PC-9 (cell line): ENCODE results near the gene IFNL1. TPM values are rescaled to one million over a fixed set of nuclear protein-coding genes. Genes with fewer than 3 reads are reported as not detected.

ENCODE experiments used
- BruUV-seq: library from RNA; stranded (reverse); fragments of 400-500 nt; replicated peaks from 2 replicates; lab custom pipeline; 2021; lab: Mats Ljungman, UMichigan
- CTCF ChIA-PET: fragments of 300-600 bp; sonication (Branson Sonifier 250); formaldehyde crosslinking; loops from one replicate; lab custom pipeline; 2022; ENCODE audit warnings: antibody characterized with exemption; lab: Charles Lee
- POLR2A ChIA-PET: fragments of 300-600 bp; sonication (Branson Sonifier 250); formaldehyde crosslinking; loops from one replicate; lab custom pipeline; 2022; ENCODE audit warnings: antibody characterized with exemption; ENCODE audit not compliant: unreplicated experiment; lab: Charles Lee
- DNase-seq, 2 experiments: peaks; one replicate each; pipeline versions ENCODE4 v3.0.0 to v3.0.0-alpha.2; 2015 to 2022; ENCODE audit warnings: mixed read lengths in 1 of 2
- H2AFZ ChIP-seq: fragments of 200-600 bp; sonication (generic); 2 replicates; pipeline ENCODE4 v1.8.1; 2017; ENCODE audit warnings: antibody characterized with exemption
- H3F3A ChIP-seq: fragments of 200-600 bp; sonication (generic); 2 replicates; pipeline ENCODE4 v1.8.1; 2017; ENCODE audit warnings: antibody characterized with exemption, mild to moderate bottlenecking, low read depth; ENCODE audit not compliant: insufficient read depth
- H3K27ac ChIP-seq: fragments of 200-600 bp; sonication (generic); 2 replicates; pipeline ENCODE4 v1.6.1; 2016; ENCODE audit warnings: mixed run types
- H3K27me3 ChIP-seq: fragments of 200-600 bp; sonication (generic); 2 replicates; pipeline ENCODE4 v1.6.1; 2016; ENCODE audit warnings: low read depth, mixed run types; ENCODE audit not compliant: insufficient read depth
- H3K36me3 ChIP-seq: fragments of 200-600 bp; sonication (generic); 2 replicates; pipeline ENCODE4 v1.6.1; 2016; ENCODE audit warnings: low read depth, mixed run types
- H3K4me1 ChIP-seq: fragments of 200-600 bp; sonication (generic); replicated peaks from 2 replicates; pipeline ENCODE4 v1.6.1; 2016; ENCODE audit warnings: mixed run types; ENCODE audit not compliant: insufficient read depth
- H3K4me2 ChIP-seq: fragments of 200-600 bp; sonication (generic); 2 replicates; pipeline ENCODE4 v1.6.1; 2017; ENCODE audit warnings: mixed run types
- H3K4me3 ChIP-seq: fragments of 200-600 bp; sonication (generic); 2 replicates; pipeline ENCODE4 v1.6.1; 2016; ENCODE audit warnings: mixed run types
- H3K79me2 ChIP-seq: fragments of 200-600 bp; sonication (generic); 2 replicates; pipeline ENCODE4 v1.6.1; 2017; ENCODE audit warnings: low read depth, mixed run types
- H3K9me2 ChIP-seq: fragments of 200-600 bp; sonication (generic); 2 replicates; pipeline ENCODE4 v1.8.1; 2017; ENCODE audit warnings: mild to moderate bottlenecking; ENCODE audit not compliant: insufficient read depth
- H3K9me3 ChIP-seq: fragments of 200-600 bp; sonication (generic); 2 replicates; pipeline ENCODE4 v1.8.1; 2016; ENCODE audit warnings: low read depth; ENCODE audit not compliant: insufficient read depth
- H4K20me1 ChIP-seq: fragments of 200-600 bp; sonication (generic); 2 replicates; pipeline ENCODE4 v1.8.1; 2017; ENCODE audit not compliant: insufficient read depth
- EZH2 ChIP-seq: fragments of 200-600 bp; sonication (generic); IDR thresholded peaks from 2 replicates; pipeline ENCODE4 v1.8.0; 2017; ENCODE audit warnings: antibody characterized with exemption, low read depth
- intact Hi-C: fragments of 100-400 bp; cut with micrococcal nuclease; formaldehyde crosslinking; loops from one replicate; pipeline ENCODE4 v1.10.0; 2022; ENCODE audit not compliant: unreplicated experiment
- total RNA-seq: library from RNA; stranded (reverse); gene quantifications from 2 replicates; pipeline ENCODE4 v1.2.3, GENCODE V29; 2021
- TF ChIP-seq, protein P1 (sequence below): fragments of 200-600 bp; sonication (generic); conservative IDR thresholded peaks from 2 replicates; pipeline ENCODE4 v1.6.1; 2017; ENCODE audit warnings: mixed run types, antibody characterized with exemption, mild to moderate bottlenecking, moderate library complexity

Gene IFNL1
- total RNA-seq, 1 experiment from 2014 or later = not detected

DNA sequence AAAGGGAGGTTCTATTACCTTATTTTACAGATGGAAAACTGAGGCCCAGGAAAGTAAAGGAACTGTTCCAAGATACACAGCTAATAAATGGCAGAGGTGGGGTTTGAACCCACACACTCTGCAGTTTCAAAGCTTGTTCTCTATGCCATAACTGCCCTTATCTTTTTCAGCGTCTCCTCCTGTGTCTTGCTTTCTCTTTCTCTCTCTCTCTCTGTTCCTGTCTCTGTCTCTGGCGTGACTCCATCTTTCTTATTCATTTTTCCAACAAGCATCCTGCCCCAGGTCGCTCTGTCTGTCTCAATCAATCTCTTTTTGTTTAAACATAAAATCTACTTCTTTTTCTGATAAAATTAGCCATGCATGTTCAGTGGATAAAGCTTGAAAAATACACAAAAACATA is 44.4 kb upstream of the IFNL1 start:
- no peak for DNase-seq
- POLR2A ChIA-PET = no interaction called here
- H3K9me2 ChIP-seq = no peaks in the 10 kb centered on the region
- H3K4me2 ChIP-seq = no peak overlapping the region
- no peak overlapping the region for H2AFZ ChIP-seq
- H3F3A ChIP-seq = no peaks in the 10 kb centered on the region
- H3K27me3 ChIP-seq = peaks cover 11% of the 10 kb centered on the region; the same call in 1 of the 2 replicates
- H3K9me3 ChIP-seq = no peaks in the 10 kb centered on the region
- no peaks in the 10 kb centered on the region for H4K20me1 ChIP-seq
- BruUV-seq = no TSS peak
- no peaks in the 10 kb centered on the region for H3K4me1 ChIP-seq
- no peaks in the 10 kb centered on the region for H3K36me3 ChIP-seq
- TF ChIP-seq EZH2 = no peak
- TF ChIP-seq, protein P1, sequence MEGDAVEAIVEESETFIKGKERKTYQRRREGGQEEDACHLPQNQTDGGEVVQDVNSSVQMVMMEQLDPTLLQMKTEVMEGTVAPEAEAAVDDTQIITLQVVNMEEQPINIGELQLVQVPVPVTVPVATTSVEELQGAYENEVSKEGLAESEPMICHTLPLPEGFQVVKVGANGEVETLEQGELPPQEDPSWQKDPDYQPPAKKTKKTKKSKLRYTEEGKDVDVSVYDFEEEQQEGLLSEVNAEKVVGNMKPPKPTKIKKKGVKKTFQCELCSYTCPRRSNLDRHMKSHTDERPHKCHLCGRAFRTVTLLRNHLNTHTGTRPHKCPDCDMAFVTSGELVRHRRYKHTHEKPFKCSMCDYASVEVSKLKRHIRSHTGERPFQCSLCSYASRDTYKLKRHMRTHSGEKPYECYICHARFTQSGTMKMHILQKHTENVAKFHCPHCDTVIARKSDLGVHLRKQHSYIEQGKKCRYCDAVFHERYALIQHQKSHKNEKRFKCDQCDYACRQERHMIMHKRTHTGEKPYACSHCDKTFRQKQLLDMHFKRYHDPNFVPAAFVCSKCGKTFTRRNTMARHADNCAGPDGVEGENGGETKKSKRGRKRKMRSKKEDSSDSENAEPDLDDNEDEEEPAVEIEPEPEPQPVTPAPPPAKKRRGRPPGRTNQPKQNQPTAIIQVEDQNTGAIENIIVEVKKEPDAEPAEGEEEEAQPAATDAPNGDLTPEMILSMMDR = no peak
- no peak overlapping the region for H3K27ac ChIP-seq
- H3K79me2 ChIP-seq = no peaks in the 10 kb centered on the region
- no peak overlapping the region for H3K4me3 ChIP-seq
- intact Hi-C loops = no loop called here
- CTCF ChIA-PET = interaction anchor here (0.6 to 0.7 kb wide), 2 partner anchors 61 to 276 kb away, joined by 3 to 20 read pairs; no protein-coding TSS in a partner anchor

DNA sequence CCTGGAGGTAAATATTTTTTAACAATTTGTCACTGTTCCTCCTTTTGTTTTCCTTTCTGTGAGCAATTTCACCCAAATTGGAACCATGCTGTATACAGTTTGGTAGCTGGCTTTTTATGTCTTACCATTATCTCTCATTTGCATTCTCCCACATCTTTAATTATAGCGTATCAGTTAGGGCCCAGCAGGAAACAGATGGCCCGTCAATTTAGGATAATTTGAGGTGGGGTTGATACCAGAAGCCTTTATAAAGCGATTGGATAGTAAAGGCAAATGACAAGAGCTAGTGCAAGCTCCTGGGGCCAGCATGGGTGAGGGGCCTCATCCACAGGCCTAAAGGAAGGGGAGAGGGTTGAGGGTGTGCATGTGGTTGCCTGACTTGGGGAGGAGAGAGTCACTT is 43.7 kb upstream of the IFNL1 start:
- H4K20me1 ChIP-seq = no peaks in the 10 kb centered on the region
- TF ChIP-seq, protein P1 = no peak
- TF ChIP-seq EZH2 = no peak
- ChIA-PET CTCF (no interaction called here), POLR2A (interaction anchor here (0.6 kb wide), 1 partner anchor 16 kb away, joined by 3 read pairs; the partner anchor contains the start of gene IFNL2)
- H3K27me3 ChIP-seq = peaks cover 11% of the 10 kb centered on the region; the same call in 1 of the 2 replicates
- no peaks in the 10 kb centered on the region for H3K9me3 ChIP-seq
- no peaks in the 10 kb centered on the region for H3K36me3 ChIP-seq
- no peak overlapping the region for H3K4me3 ChIP-seq
- H3K4me1 ChIP-seq = no peaks in the 10 kb centered on the region
- intact Hi-C loops = no loop called here
- no TSS peak for BruUV-seq
- no peaks in the 10 kb centered on the region for H3F3A ChIP-seq
- H3K27ac ChIP-seq = no peak overlapping the region
- H3K9me2 ChIP-seq = no peaks in the 10 kb centered on the region
- no peak overlapping the region for H2AFZ ChIP-seq
- no peaks in the 10 kb centered on the region for H3K79me2 ChIP-seq
- no peak overlapping the region for H3K4me2 ChIP-seq
- DNase-seq = no peak

DNA sequence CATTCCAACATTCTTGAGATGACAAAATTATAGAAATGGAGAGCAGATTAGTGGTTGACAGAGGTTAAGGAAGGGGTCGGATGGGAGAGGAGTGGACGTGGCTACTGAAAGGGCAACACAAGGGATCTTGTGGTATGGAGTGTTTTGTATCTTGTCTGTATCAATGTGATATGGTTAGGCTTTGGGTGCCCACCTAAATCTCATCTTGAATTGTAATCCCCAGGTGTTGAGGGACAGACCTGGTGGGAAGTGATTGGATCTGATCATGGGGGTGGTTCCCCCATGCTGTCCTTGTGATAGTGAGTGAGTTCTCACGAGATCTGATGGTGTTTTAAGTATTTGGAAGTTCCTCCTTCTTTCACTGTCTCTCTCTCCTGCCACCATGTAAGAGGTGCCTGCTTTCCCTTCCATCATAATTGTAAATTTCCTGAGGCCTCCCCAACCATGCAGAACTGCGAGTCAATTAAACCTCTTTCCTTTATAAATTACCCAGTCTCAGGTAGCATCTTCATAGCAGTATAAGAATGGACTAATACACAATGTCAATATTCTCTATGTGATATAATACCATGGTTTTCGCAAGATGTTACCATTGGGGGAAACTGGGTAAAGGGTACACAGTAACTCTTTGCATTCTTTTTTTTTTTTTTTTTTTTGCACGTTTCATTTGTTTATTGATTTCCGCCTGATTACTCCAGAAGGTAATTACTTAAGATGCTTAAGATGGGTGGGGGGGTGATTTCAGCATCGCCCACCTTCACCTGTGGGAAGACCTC is 42.6 kb upstream of the IFNL1 start:
- H3K27me3 ChIP-seq = peaks cover 11% of the 10 kb centered on the region; the same call in 1 of the 2 replicates
- no peak for DNase-seq

More for the DNA sequence above, 42.6 kb upstream of the IFNL1 start:
- H3F3A ChIP-seq = no peaks in the 10 kb centered on the region
- H3K4me2 ChIP-seq = no peak overlapping the region
- CTCF ChIA-PET = interaction anchor here (0.6 kb wide), 1 partner anchor 24 kb away, joined by 9 read pairs; no protein-coding TSS in a partner anchor
- H3K9me3 ChIP-seq = no peaks in the 10 kb centered on the region
- no peak overlapping the region for H3K27ac ChIP-seq
- no TSS peak for BruUV-seq
- no peaks in the 10 kb centered on the region for H3K9me2 ChIP-seq
- H4K20me1 ChIP-seq = no peaks in the 10 kb centered on the region
- no peak overlapping the region for H2AFZ ChIP-seq
- H3K4me3 ChIP-seq = no peak overlapping the region
- intact Hi-C loops = no loop called here
- H3K79me2 ChIP-seq = no peaks in the 10 kb centered on the region
- POLR2A ChIA-PET = no interaction called here
- no peaks in the 10 kb centered on the region for H3K36me3 ChIP-seq
- TF ChIP-seq, protein P1 = no peak
- TF ChIP-seq EZH2 = no peak
- no peaks in the 10 kb centered on the region for H3K4me1 ChIP-seq
